NB4 (cell line): ENCODE data around the gene SNX19.

ENCODE experiments used
- CTCF ChIP-seq: IDR thresholded peaks from one replicate; pipeline ENCODE4 v1.5.1; 2012; ENCODE audit warnings: low read depth, low read length
- POLR2A ChIP-seq: IDR thresholded peaks from 2 replicates; pipeline ENCODE4 v1.6.1; 2011; ENCODE audit warnings: mild to moderate bottlenecking; ENCODE audit not compliant: insufficient read length; ENCODE audit errors: extremely low read depth

GRCh38 chr11:130888790-130889189, 27.5 kb downstream of the SNX19 start:
- TF ChIP-seq CTCF (no peak), POLR2A (no peak)
